GM19193 (cell line): ENCODE results near the gene ALDOC.

Experiments
- POLR2A ChIP-seq: IDR thresholded peaks from 4 replicates; pipeline ENCODE4 v1.6.1; 2011; ENCODE audit not compliant: insufficient read depth, insufficient read length; ENCODE audit errors: extremely low read depth

Gene ALDOC

GRCh38 chr17:28530250-28530649 lies 46.4 kb downstream of the ALDOC start:
- TF ChIP-seq POLR2A: no peak

DNA sequence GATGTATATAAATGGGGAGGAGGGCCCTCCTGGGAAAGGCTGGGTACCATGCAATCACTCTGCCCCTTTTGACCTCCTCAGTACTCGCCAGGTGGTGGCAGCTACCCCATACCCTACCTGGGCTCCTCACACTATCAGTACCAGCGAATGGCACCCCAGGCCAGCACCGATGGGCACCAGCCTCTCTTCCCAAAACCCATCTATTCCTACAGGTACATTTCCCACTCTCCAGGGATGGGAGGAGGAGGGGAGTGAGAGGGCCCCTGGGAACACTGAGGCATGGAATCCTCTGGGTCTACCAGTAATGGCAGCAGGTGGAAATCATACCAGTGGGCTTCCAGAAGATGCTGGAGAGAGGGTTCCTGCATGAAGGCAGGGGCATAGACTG lies 47.7 kb downstream of the ALDOC start:
- no peak for TF ChIP-seq POLR2A

GRCh38 chr17:28528327-28529012 lies 48.2 kb downstream of the ALDOC start:
- no peak for TF ChIP-seq POLR2A

- TF ChIP-seq POLR2A: no peak
Observed at GRCh38 chr17:28527859-28528258, 48.8 kb downstream of the ALDOC start.

GRCh38 chr17:28527181-28527681 lies 49.5 kb downstream of the ALDOC start:
- no peak for TF ChIP-seq POLR2A

DNA sequence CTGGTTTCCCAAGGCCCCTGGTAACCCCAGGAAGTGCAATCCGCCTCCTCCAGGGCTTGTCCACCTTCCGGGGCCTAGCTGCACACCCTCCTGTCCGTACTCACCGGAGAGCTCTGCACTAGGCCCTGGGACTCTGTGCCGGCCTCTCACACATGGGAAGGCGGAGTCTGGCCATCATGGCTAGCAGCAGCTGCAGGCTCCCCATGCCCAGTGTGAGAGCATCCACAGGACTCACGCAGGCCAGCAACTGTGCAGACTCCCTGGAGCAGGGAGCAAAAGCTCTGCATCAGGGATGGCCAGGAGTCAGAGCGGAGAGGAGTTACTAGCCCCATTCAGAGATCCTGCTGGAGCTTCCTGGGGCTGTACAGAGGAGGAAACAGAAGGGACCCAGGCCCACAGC lies 50.3 kb downstream of the ALDOC start:
- no peak for TF ChIP-seq POLR2A

DNA sequence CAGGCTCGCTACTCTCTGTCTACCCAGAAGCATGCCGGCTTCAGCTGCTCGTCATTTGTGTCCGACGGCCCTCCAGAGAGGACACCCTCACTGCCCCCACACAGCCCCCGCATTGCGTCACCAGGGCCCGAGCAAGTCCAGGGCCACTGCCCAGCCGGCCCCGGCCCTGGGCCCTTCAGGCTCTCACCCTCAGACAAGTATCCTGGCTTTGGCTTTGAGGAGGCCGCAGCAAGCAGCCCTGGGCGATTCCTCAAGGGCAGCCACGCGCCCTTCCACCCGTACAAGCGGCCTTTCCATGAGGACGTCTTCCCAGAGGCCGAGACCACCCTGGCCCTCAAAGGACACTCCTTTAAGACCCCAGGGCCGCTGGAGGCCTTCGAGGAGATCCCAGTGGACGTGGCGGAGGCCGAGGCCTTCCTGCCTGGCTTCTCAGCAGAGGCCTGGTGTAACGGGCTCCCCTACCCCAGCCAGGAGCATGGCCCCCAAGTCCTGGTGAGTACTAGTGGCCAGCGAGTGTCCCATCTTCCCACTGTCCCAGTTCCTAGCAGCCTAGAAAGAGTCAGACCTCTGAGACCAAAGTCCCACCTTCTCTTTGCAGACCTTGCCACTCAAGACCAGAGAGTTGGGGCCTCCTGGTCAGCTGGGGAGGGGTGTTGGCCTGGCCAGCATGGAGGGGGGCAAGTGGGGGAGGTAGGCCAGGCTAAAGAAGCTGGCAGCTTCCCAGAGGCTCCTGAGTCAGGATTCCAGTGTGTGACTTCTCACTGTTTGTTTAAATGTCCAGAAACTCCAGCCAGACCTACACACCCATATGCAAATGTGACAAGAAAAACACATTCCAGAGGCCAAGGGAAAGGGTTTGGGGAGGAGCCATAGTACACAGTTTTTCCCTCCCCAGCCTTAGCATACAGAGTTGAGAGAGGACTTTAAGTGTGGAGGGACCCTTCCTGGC lies 51.9 kb downstream of the ALDOC start:
- TF ChIP-seq POLR2A: no peak

- TF ChIP-seq POLR2A: no peak
Observed at GRCh38 chr17:28523876-28524275, 52.8 kb downstream of the ALDOC start.

- no peak for TF ChIP-seq POLR2A
Observed at GRCh38 chr17:28523186-28523585, 53.5 kb downstream of the ALDOC start.
